Neuron (in vitro differentiated cells): ENCODE results near the gene MAFF.
"Not testable (repeated sequence)": the region's sequence is repeated elsewhere in the genome, so short reads cannot be mapped to it uniquely, and the experiment has no call there.

Experiments
- H2AFZ ChIP-seq: one replicate; pipeline ENCODE4 v1.6.1; 2013; ENCODE audit warnings: low read depth, mild to moderate bottlenecking, inconsistent platforms, low read length, moderate library complexity
- H3K27me3 ChIP-seq: one replicate; pipeline ENCODE4 v1.6.1; 2013; ENCODE audit warnings: low read length; ENCODE audit not compliant: insufficient read depth
- H3K36me3 ChIP-seq: one replicate; pipeline ENCODE4 v1.6.1; 2013; ENCODE audit warnings: low read length; ENCODE audit not compliant: insufficient read depth
- H3K4me1 ChIP-seq: one replicate; pipeline ENCODE4 v1.6.1; 2013; ENCODE audit warnings: low read length; ENCODE audit not compliant: insufficient read depth
- H3K4me3 ChIP-seq: 2 replicates; pipeline ENCODE4 v1.5.1; 2013; ENCODE audit warnings: mild to moderate bottlenecking, low read length, moderate library complexity
- H3K9me3 ChIP-seq: one replicate; pipeline ENCODE4 v1.6.1; 2013; ENCODE audit warnings: low read length

MAFF gene

GRCh38 chr22:38171927-38172831 lies 29.6 kb upstream of the MAFF start:
- H3K4me3 ChIP-seq = no peak overlapping the region
- no peak overlapping the region for H2AFZ ChIP-seq
- H3K27me3 ChIP-seq = no peaks in the 10 kb centered on the region
- peaks cover 3% of the 10 kb centered on the region for H3K4me1 ChIP-seq
- H3K36me3 ChIP-seq = peaks cover 4% of the 10 kb centered on the region
- H3K9me3 ChIP-seq = no peaks in the 10 kb centered on the region

DNA sequence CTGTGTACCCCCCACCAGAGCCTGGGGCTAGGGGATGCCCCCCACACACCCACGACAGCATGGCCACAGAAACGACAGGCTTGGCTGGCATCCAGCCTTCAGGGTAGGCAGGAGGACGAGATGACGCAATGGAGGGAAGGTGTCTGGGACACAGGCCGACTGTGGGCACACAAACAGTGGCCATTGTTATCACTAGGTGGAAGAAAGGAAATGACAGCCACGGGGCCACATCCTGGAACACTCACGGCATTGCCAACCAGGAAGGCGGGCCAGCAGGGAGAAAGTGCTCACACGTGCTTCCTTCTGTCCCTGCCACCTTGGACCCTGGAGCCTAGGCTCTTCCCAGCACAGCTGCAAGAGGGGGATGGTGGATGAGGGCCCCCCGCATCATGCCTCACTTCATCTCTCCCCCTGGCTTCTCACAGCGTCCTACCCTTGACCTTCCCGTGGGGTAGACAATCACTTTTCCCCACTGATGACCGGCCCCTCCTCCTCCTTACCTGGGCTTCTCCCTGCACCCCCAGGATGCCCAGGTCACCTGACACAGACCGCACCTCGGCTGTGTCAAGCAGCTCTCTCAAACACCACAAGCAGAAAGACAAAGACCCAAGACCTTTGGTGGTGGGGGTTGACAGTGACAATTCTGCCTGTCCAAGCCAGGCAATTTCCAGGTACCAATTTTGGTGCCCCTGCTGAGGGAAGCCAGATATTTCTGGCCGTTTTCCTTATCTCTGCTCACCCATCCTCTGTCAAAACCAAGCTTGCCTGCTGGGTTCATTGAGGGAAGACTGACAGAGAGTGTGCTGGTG lies 28.8 kb upstream of the MAFF start:
- H3K27me3 ChIP-seq = no peaks in the 10 kb centered on the region
- H3K4me1 ChIP-seq = peaks cover 8% of the 10 kb centered on the region
- H3K4me3 ChIP-seq = no peak overlapping the region
- no peak overlapping the region for H2AFZ ChIP-seq
- H3K36me3 ChIP-seq = peaks cover 2% of the 10 kb centered on the region
- no peaks in the 10 kb centered on the region for H3K9me3 ChIP-seq

- H3K9me3 ChIP-seq = no peaks in the 10 kb centered on the region
- H3K4me1 ChIP-seq = peaks cover 11% of the 10 kb centered on the region
- H3K4me3 ChIP-seq = no peak overlapping the region
- no peaks in the 10 kb centered on the region for H3K36me3 ChIP-seq
- H3K27me3 ChIP-seq = no peaks in the 10 kb centered on the region
- no peak overlapping the region for H2AFZ ChIP-seq
These were observed 28.2 kb upstream of the MAFF start for GRCh38 chr22:38173641-38173906.

GRCh38 chr22:38174626-38175025 lies 27.2 kb upstream of the MAFF start:
- Histone ChIP-seq H3K27me3 (no peaks in the 10 kb centered on the region), H3K36me3 (no peaks in the 10 kb centered on the region), H3K4me1 (peaks cover 11% of the 10 kb centered on the region), H3K9me3 (no peaks in the 10 kb centered on the region), H3K4me3 (no peak overlapping the region), H2AFZ (no peak overlapping the region)

DNA sequence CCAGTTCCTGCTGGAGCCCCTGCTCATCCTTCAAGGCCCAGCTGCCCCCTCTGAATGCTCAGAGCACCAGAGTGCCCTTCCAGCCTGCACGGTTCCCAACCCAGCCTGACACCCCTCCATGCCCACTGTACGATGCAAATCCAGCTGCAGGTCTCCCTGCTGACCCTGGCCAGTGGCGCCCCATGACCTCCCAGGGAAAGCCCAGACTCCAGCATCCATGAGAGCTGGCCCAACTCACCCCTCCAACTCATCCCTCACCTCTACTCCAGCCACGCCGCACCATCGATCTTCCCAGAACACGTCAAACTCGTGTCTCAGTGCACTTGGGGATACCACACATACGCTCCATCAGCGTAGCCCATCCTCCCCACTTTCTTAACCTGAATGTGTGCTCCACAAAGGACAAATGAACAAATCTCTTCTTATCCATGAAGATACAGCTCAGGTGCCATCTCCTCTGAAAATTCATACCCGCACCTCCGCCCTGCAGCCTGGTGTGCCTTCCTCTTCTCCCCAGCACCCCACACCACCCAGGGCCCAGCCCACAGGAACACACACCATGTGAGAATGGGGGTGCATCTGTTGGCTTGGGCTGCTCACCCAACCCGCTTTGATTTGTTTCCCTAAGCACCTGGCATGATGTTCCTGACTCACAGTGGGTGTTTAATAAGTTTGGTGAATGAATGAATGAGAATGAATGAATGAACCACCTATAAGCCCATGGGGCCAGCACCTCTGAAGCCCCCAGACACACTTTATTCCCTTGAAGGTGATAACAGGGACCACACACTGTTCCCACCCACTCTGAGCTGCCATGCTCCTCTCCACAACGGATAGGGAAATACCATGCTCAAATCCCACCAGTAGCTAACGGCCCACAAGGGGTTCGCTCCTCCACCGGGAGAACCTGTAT lies 26.3 kb upstream of the MAFF start:
- no peaks in the 10 kb centered on the region for H3K36me3 ChIP-seq
- no peak overlapping the region for H2AFZ ChIP-seq
- no peak overlapping the region for H3K4me3 ChIP-seq

GRCh38 chr22:38176170-38176741 lies 25.5 kb upstream of the MAFF start:
- Histone ChIP-seq H2AFZ (no peak overlapping the region), H3K9me3 (no peaks in the 10 kb centered on the region), H3K4me3 (no peak overlapping the region), H3K27me3 (no peaks in the 10 kb centered on the region), H3K4me1 (peaks cover 21% of the 10 kb centered on the region), H3K36me3 (no peaks in the 10 kb centered on the region)

More for the DNA sequence above, 26.3 kb upstream of the MAFF start:
- Histone ChIP-seq H3K9me3 (no peaks in the 10 kb centered on the region), H3K27me3 (no peaks in the 10 kb centered on the region), H3K4me1 (peaks cover 15% of the 10 kb centered on the region)

DNA sequence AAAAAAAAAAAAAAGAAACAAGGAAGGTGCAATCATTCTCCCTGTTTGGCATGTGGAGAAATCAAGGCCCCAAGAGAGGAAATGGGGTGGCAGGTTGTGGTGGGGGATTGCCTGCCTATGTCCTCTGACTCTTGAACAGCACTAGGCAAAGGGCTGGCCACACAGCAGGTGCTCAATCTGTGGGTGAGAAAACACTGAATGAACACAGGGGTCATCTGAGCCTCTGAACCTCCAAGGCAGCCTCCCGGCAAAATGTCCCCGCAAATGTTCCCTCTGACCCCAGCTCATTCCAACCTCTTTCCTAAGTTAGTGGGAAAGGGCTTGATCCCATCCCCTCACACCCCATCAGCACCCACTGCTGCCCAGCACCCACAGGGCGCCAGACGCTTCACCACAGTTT lies 24.8 kb upstream of the MAFF start:
- no peaks in the 10 kb centered on the region for H3K27me3 ChIP-seq
- H3K36me3 ChIP-seq = no peaks in the 10 kb centered on the region
- H3K9me3 ChIP-seq = no peaks in the 10 kb centered on the region
- H3K4me3 ChIP-seq = no peak overlapping the region
- peaks cover 24% of the 10 kb centered on the region for H3K4me1 ChIP-seq
- no peak overlapping the region for H2AFZ ChIP-seq

DNA sequence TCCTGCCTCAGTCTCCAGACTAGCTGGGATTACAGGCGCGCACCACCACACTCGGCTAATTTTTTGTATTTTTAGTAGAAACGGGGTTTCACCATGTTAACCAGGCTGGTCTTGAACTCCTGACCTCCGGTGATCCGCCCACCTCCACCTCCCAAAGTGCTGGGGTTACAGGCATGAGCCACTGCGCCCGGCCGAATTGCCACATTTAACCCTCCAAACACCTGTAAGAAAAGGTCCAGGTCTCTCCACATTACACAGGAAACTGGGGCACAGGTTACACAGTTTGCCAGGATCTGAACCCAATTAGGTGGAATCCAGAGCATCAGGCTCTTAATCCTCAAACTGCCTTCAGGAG lies 24.2 kb upstream of the MAFF start:
- H3K9me3 ChIP-seq, H3K27me3 ChIP-seq, H2AFZ ChIP-seq, H3K36me3 ChIP-seq, H3K4me3 ChIP-seq: not testable (repeated sequence)
- H3K4me1 ChIP-seq = peaks cover 27% of the 10 kb centered on the region

DNA sequence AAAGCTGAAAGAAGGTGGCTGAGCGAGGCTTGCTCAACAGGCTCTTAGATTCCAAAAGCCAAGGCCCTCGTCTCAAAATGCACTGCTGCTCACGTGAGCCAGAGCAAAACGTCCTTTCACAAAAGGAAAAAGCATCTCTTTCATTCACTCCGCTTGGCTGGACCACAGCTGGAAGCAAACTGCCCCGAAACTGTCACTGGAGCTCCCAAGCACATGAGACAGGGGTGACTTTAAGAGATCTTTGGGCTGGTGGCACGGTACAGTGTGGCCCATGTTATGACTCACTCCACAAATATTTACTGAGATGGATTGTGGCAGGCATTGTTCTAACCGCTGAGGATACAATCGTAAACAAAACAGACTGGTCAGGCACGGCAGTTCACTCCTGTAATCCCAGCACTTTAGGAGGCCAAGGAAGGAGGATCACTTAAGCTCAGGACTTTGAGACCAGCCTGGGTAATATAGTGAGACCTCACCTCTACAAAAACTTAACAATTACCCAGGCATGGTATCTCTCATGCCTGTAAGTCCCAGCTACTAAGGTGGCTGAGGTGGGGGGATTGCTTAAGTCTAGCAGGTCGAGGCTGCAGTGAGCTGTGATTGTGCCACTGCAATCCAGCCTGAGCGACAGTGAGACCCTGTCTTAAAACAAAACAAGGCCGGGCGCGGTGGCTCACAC lies 23.7 kb upstream of the MAFF start:
- H3K4me3 ChIP-seq = no peak overlapping the region
- no peak overlapping the region for H2AFZ ChIP-seq
- H3K9me3 ChIP-seq = no peaks in the 10 kb centered on the region
- no peaks in the 10 kb centered on the region for H3K36me3 ChIP-seq
- peaks cover 27% of the 10 kb centered on the region for H3K4me1 ChIP-seq
- H3K27me3 ChIP-seq = no peaks in the 10 kb centered on the region

DNA sequence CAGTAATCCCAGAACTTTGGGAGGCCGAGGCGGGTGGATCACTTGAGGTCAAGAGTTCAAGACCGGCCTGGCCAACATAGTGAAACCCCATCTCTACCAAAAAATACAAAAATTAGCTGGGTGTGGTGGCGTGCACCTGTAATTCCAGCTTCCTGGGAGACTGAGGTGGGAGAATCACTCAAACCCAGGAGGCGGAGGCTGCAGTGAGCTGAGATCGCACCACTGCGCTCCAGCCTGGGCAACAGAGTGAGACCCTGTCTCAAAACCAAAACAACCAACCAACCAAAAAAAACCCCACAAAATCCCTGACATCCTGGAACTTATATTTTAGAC lies 23.2 kb upstream of the MAFF start:
- not testable (repeated sequence) for H3K27me3 ChIP-seq, H3K36me3 ChIP-seq, H2AFZ ChIP-seq, H3K4me3 ChIP-seq, H3K9me3 ChIP-seq
- H3K4me1 ChIP-seq = peaks cover 27% of the 10 kb centered on the region

DNA sequence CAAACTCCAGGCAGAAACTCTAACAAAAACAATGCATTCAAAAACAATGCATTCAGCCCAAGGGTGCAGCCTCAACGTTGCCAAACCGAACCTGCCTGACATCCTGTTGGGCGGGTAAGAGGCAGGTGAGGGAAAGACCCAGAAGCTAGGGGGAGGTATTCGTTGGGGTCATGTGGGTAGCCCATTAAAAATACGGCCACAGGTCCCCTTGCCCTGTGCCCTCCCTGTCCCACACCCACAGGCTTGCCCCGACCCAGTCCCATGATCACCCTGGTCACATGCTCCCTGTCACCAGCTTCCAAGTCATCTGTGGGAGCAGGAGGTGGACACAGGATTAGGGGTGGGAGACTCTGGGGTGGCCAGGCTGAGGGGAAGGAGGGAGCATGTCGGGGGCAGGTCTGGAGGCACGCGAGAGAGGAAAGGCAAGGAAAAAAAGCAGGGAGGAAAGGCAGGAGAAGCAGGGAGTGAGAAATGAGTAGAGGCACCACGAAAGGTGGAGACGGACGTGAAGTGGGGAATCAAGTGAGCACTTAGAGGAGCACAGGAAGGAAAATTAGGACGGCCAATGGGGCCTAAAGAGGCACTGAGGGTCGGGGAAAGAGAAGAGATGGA lies 20.8 kb upstream of the MAFF start:
- no peaks in the 10 kb centered on the region for H3K9me3 ChIP-seq
- H2AFZ ChIP-seq = no peak overlapping the region
- H3K4me3 ChIP-seq = peak overlapping the region; percentile 77
- peaks cover 27% of the 10 kb centered on the region for H3K4me1 ChIP-seq
- no peaks in the 10 kb centered on the region for H3K27me3 ChIP-seq
- no peaks in the 10 kb centered on the region for H3K36me3 ChIP-seq
